DND-41 (cell line): ENCODE results near the gene RHAG.

Experiments
- ATAC-seq: fragments of 200-7000 bp; cut with Tn5 transposase; 3 replicates; pipeline ENCODE4 v1.9.1; 2021; ENCODE audit warnings: low read depth; ENCODE audit not compliant: insufficient read depth
- DNase-seq: peaks from one replicate; pipeline ENCODE4 v3.0.0-alpha.2; 2020
- H2AFZ ChIP-seq: 2 replicates; pipeline ENCODE4 v1.6.0; 2012; ENCODE audit warnings: low read depth, low read length
- H3K27ac ChIP-seq: 2 replicates; pipeline ENCODE4 v1.5.1; 2012; ENCODE audit warnings: low read length, inconsistent platforms
- H3K27me3 ChIP-seq: fragments of 200-600 bp; sonication (generic); 2 replicates; pipeline ENCODE4 v1.6.0; 2012; ENCODE audit warnings: low read length, mild to moderate bottlenecking, inconsistent platforms; ENCODE audit not compliant: insufficient read depth, poor library complexity
- H3K36me3 ChIP-seq: 2 replicates; pipeline ENCODE4 v1.5.1; 2012; ENCODE audit warnings: low read length, inconsistent platforms; ENCODE audit not compliant: insufficient read depth
- H3K4me1 ChIP-seq: 2 replicates; pipeline ENCODE4 v1.5.1; 2012; ENCODE audit warnings: mild to moderate bottlenecking, low read length; ENCODE audit not compliant: insufficient read depth
- H3K4me2 ChIP-seq: 2 replicates; pipeline ENCODE4 v1.6.0; 2012; ENCODE audit warnings: mild to moderate bottlenecking, moderate library complexity, low read length, inconsistent platforms; ENCODE audit not compliant: insufficient read depth
- H3K4me3 ChIP-seq, 2 experiments: fragments of 200-600 bp in 1 of 2; shearing (Covaris generic) in 1 of 2; 2 replicates each; pipeline ENCODE4 v1.5.1; 2012 to 2016; ENCODE audit warnings: inconsistent platforms in 2 of 2, low read length in 2 of 2, mild to moderate bottlenecking in 2 of 2, low read depth in 1 of 2, moderate library complexity in 1 of 2
- H3K79me2 ChIP-seq: 2 replicates; pipeline ENCODE4 v1.6.0; 2012; ENCODE audit warnings: low read length, inconsistent platforms; ENCODE audit not compliant: insufficient read depth
- H3K9ac ChIP-seq: 2 replicates; pipeline ENCODE4 v1.6.0; 2012; ENCODE audit warnings: low read depth, mild to moderate bottlenecking, inconsistent platforms, low read length, moderate library complexity
- H3K9me3 ChIP-seq: 2 replicates; pipeline ENCODE4 v1.5.1; 2012; ENCODE audit warnings: low read length, moderate library complexity, mild to moderate bottlenecking, inconsistent platforms; ENCODE audit not compliant: insufficient read depth, severe bottlenecking
- H4K20me1 ChIP-seq: 2 replicates; pipeline ENCODE4 v1.6.0; 2012; ENCODE audit warnings: low read length; ENCODE audit not compliant: insufficient read depth
- CTCF ChIP-seq: IDR thresholded peaks from 2 replicates; pipeline ENCODE4 v1.5.1; 2012; ENCODE audit warnings: borderline replicate concordance, low read length, moderate library complexity, mild to moderate bottlenecking; ENCODE audit not compliant: poor library complexity, severe bottlenecking; ENCODE audit errors: extremely low read depth
- EZH2 ChIP-seq: IDR thresholded peaks from 3 replicates; pipeline ENCODE4 v1.6.1; 2012; ENCODE audit warnings: borderline replicate concordance, low read depth, mild to moderate bottlenecking, moderate library complexity, low read length, inconsistent platforms; ENCODE audit not compliant: severe bottlenecking

RHAG gene

GRCh38 chr6:49563006-49563886 lies 73.4 kb downstream of the RHAG start:
- Histone ChIP-seq H2AFZ (no peak overlapping the region), H3K27me3 (no peaks in the 10 kb centered on the region), H4K20me1 (no peaks in the 10 kb centered on the region), H3K36me3 (no peaks in the 10 kb centered on the region), H3K4me3 (no peak overlapping the region), H3K27ac (no peak overlapping the region), H3K9me3 (no peaks in the 10 kb centered on the region), H3K4me1 (no peaks in the 10 kb centered on the region), H3K79me2 (no peaks in the 10 kb centered on the region), H3K4me2 (no peak overlapping the region), H3K9ac (no peak overlapping the region)
- no peak for TF ChIP-seq CTCF
- no peak for TF ChIP-seq EZH2
- DNase-seq (no peak), ATAC-seq (no peak)

GRCh38 chr6:49558238-49558637 lies 78.4 kb downstream of the RHAG start:
- Histone ChIP-seq H3K79me2 (no peaks in the 10 kb centered on the region), H3K27me3 (no peaks in the 10 kb centered on the region), H3K4me1 (no peaks in the 10 kb centered on the region), H3K4me2 (no peak overlapping the region), H2AFZ (no peak overlapping the region), H4K20me1 (no peaks in the 10 kb centered on the region), H3K36me3 (no peaks in the 10 kb centered on the region), H3K9ac (no peak overlapping the region), H3K27ac (no peak overlapping the region), H3K4me3 (no peak overlapping the region), H3K9me3 (no peaks in the 10 kb centered on the region)
- DNase-seq (no peak), ATAC-seq (no peak)
- TF ChIP-seq EZH2 = no peak
- no peak for TF ChIP-seq CTCF

GRCh38 chr6:49557177-49557576 lies 79.5 kb downstream of the RHAG start:
- TF ChIP-seq EZH2 = no peak
- no peak for TF ChIP-seq CTCF
- DNase-seq = no peak
- Histone ChIP-seq H3K4me3 (no peak overlapping the region), H3K79me2 (no peaks in the 10 kb centered on the region), H3K9me3 (no peaks in the 10 kb centered on the region), H3K4me1 (no peaks in the 10 kb centered on the region), H4K20me1 (no peaks in the 10 kb centered on the region), H3K27ac (no peak overlapping the region), H3K4me2 (no peak overlapping the region), H3K9ac (no peak overlapping the region), H2AFZ (no peak overlapping the region), H3K36me3 (no peaks in the 10 kb centered on the region), H3K27me3 (no peaks in the 10 kb centered on the region)
- ATAC-seq = no peak
